ENCODE measurements around the gene HMGN3. TPM values are rescaled to one million over a fixed set of nuclear protein-coding genes. Genes with fewer than 3 reads are reported as not detected.

Gene HMGN3
- total and polyA plus RNA-seq, 2 of the 4 experiments (the other 2 are of a cell fraction), result 6.8 to 35.5 TPM

GRCh38 chr6:79277109-79277508, 42.6 kb upstream of the HMGN3 start:
- intact Hi-C loops (cut with micrococcal nuclease) (no loop called here), dilution Hi-C loops (cut with HindIII; ENCODE audit: low sequenced_read_pairs, unreplicated experiment) (no loop called here), in situ Hi-C loops (cut with MboI; ENCODE audit: low sequenced_read_pairs) (no loop called here)
- no peak overlapping the region for H3K18ac ChIP-seq (ENCODE audit: low read depth, low read length)
- no peaks in the 10 kb centered on the region for H3K9me3 ChIP-seq (ENCODE audit: control insufficient read depth, insufficient read depth, low read length)
- ChIA-PET POLR2A (ENCODE audit: unreplicated experiment) (no interaction called here), CTCF (no interaction called here)
- no TSS peak for BruUV-seq (replicated peaks)
- no peak overlapping the region for H2BK15ac ChIP-seq (ENCODE audit: low read depth, low read length)
- H4K5ac ChIP-seq (ENCODE audit: low read depth, low read length), result no peak overlapping the region
- H2BK20ac ChIP-seq (ENCODE audit: low read depth, low read length), result no peak overlapping the region
- TF ChIP-seq, protein P1, sequence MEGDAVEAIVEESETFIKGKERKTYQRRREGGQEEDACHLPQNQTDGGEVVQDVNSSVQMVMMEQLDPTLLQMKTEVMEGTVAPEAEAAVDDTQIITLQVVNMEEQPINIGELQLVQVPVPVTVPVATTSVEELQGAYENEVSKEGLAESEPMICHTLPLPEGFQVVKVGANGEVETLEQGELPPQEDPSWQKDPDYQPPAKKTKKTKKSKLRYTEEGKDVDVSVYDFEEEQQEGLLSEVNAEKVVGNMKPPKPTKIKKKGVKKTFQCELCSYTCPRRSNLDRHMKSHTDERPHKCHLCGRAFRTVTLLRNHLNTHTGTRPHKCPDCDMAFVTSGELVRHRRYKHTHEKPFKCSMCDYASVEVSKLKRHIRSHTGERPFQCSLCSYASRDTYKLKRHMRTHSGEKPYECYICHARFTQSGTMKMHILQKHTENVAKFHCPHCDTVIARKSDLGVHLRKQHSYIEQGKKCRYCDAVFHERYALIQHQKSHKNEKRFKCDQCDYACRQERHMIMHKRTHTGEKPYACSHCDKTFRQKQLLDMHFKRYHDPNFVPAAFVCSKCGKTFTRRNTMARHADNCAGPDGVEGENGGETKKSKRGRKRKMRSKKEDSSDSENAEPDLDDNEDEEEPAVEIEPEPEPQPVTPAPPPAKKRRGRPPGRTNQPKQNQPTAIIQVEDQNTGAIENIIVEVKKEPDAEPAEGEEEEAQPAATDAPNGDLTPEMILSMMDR (conservative IDR thresholded peaks at IDR 0.05; ENCODE audit: low read depth, low read length), result no peak
- TF ChIP-seq POLR2A (IDR thresholded peaks at IDR 0.05; ENCODE audit: low read depth, low read length), result no peak
- no peak for TF ChIP-seq SMC3 (IDR thresholded peaks at IDR 0.05; ENCODE audit: low read depth, low read length)
- no peak for TF ChIP-seq CHD1 (IDR thresholded peaks at IDR 0.05; ENCODE audit: low read depth, low read length)
- no peak for TF ChIP-seq MAFK (IDR thresholded peaks at IDR 0.05; ENCODE audit: low read depth, low read length)
- TF ChIP-seq FOS (IDR thresholded peaks at IDR 0.05; ENCODE audit: low read depth, low read length), result no peak
- no peak for TF ChIP-seq RFX5 (IDR thresholded peaks at IDR 0.05; ENCODE audit: low read depth, low read length)
- TF ChIP-seq RCOR1 (IDR thresholded peaks at IDR 0.05; ENCODE audit: insufficient replicate concordance, low read length), result no peak
- no peak for TF ChIP-seq MXI1 (IDR thresholded peaks at IDR 0.05; ENCODE audit: borderline replicate concordance, low read depth, low read length)
- no peak for TF ChIP-seq USF2 (IDR thresholded peaks at IDR 0.05; ENCODE audit: low read depth, low read length)
- TF ChIP-seq MAZ (IDR thresholded peaks at IDR 0.05; ENCODE audit: borderline replicate concordance, low read depth, low read length), result no peak
- no peak for TF ChIP-seq BHLHE40 (IDR thresholded peaks at IDR 0.05; ENCODE audit: low read depth, low read length)
- no peak for TF ChIP-seq ELK1 (IDR thresholded peaks at IDR 0.05; ENCODE audit: borderline replicate concordance, low read depth, low read length)
- TF ChIP-seq NFE2L2 (IDR thresholded peaks at IDR 0.05; ENCODE audit: low read depth, low read length), result no peak
- no peak for TF ChIP-seq RAD21 (IDR thresholded peaks at IDR 0.05; ENCODE audit: low read length)
- no peak for TF ChIP-seq CEBPB (IDR thresholded peaks at IDR 0.05; ENCODE audit: low read depth, low read length)
- peak; percentile 1 for DNase-seq
- H2AK5ac ChIP-seq (ENCODE audit: low read depth, low read length), result no peak overlapping the region
- H2AFZ ChIP-seq (replicated peaks; ENCODE audit: low read length, poor library complexity), result no peak overlapping the region
- H3K9ac ChIP-seq (ENCODE audit: low read depth, low read length), result no peak overlapping the region
- no peaks in the 10 kb centered on the region for H3K4me1 ChIP-seq (ENCODE audit: control insufficient read depth, insufficient read depth, low read length)
- H3K23ac ChIP-seq (ENCODE audit: low read depth, low read length), result no peak overlapping the region
- H3K27me3 ChIP-seq (ENCODE audit: control insufficient read depth, insufficient read depth, low read length), result no peaks in the 10 kb centered on the region
- no peak for ATAC-seq (ENCODE audit: low read depth)
- H3K36me3 ChIP-seq (ENCODE audit: control insufficient read depth, insufficient read depth, low read length), result no peaks in the 10 kb centered on the region
- H2BK120ac ChIP-seq (ENCODE audit: low read depth, low read length), result no peak overlapping the region
- H4K8ac ChIP-seq (ENCODE audit: low read depth in 2 of 2, low read length in 2 of 2), result no peak overlapping the region
- no peak overlapping the region for H2BK5ac ChIP-seq (ENCODE audit: low read depth, low read length, poor library complexity, severe bottlenecking)
- H3K9me1 ChIP-seq (ENCODE audit: insufficient read depth, low read length), result no peaks in the 10 kb centered on the region
- no peak overlapping the region for H3K27ac ChIP-seq (ENCODE audit: insufficient read depth, low read length)
- H4K20me1 ChIP-seq (ENCODE audit: insufficient read depth, low read length), result no peaks in the 10 kb centered on the region
- no peak overlapping the region for H2AK9ac ChIP-seq (replicated peaks; ENCODE audit: low read depth, low read length, poor library complexity)
- no peak overlapping the region for H4K91ac ChIP-seq (ENCODE audit: insufficient read depth, low read depth, low read length)
- no peak overlapping the region for H3K56ac ChIP-seq (ENCODE audit: extremely low read depth, insufficient read depth, low read length)
- no peak overlapping the region for H3K4me3 ChIP-seq (ENCODE audit: insufficient read depth, low read depth, low read length)
- no peak overlapping the region for H3K4ac ChIP-seq (ENCODE audit: low read depth, low read length)
- no peaks in the 10 kb centered on the region for H3K79me1 ChIP-seq (ENCODE audit: low read depth in 1 of 2, low read length in 2 of 2)
- no peak overlapping the region for H3K4me2 ChIP-seq (ENCODE audit: low read depth, low read length)
- no peak overlapping the region for H3K14ac ChIP-seq (replicated peaks; ENCODE audit: low read depth, low read length)
